Measurements from ENCODE around the gene C11orf21.
A peak's percentile ranks its signal among the peaks of the same experiment; 100 is the strongest.

- peak; percentile 69 for TF ChIP-seq GATA2 (IDR thresholded peaks at IDR 0.05; ENCODE audit: low read depth, low read length)
- TF ChIP-seq GATA3 (IDR thresholded peaks at IDR 0.05; ENCODE audit: low read depth, low read length) = peak; percentile 56
Measured at GRCh38 chr11:2247496-2247895, 54.2 kb downstream of the C11orf21 start.

All from SH-SY5Y (cell line).